OCI-LY1 (cell line): ENCODE data around the gene WDR72.

Source experiments
- H2AFZ ChIP-seq: fragments of 200-600 bp; sonication (generic), shearing (Covaris generic); 2 replicates; pipeline ENCODE4 v1.6.0; 2014; ENCODE audit warnings: antibody characterized with exemption, mild to moderate bottlenecking, low read length
- H3F3A ChIP-seq: fragments of 200-600 bp; sonication (generic), shearing (Covaris generic); 2 replicates; pipeline ENCODE4 v1.6.0; 2014; ENCODE audit warnings: mild to moderate bottlenecking, antibody characterized with exemption, low read length, moderate library complexity; ENCODE audit not compliant: insufficient read depth
- H3K27ac ChIP-seq: fragments of 200-600 bp; sonication (generic); 2 replicates; pipeline ENCODE4 v1.5.1; 2014; ENCODE audit warnings: low read length, mixed run types, mild to moderate bottlenecking, low read depth; ENCODE audit not compliant: poor library complexity, severe bottlenecking
- H3K27me3 ChIP-seq: fragments of 200-600 bp; sonication (generic); 2 replicates; pipeline ENCODE4 v1.6.0; 2014; ENCODE audit warnings: antibody characterized with exemption, mild to moderate bottlenecking, low read length, moderate library complexity; ENCODE audit not compliant: insufficient read depth
- H3K36me3 ChIP-seq: fragments of 200-600 bp; sonication (generic); 2 replicates; pipeline ENCODE4 v1.6.1; 2014; ENCODE audit warnings: mild to moderate bottlenecking, antibody characterized with exemption, low read length, moderate library complexity, mixed read lengths; ENCODE audit not compliant: insufficient read depth
- H3K4me1 ChIP-seq: fragments of 200-600 bp; sonication (generic); 2 replicates; pipeline ENCODE4 v1.5.1; 2014; ENCODE audit warnings: mild to moderate bottlenecking, low read length, moderate library complexity; ENCODE audit not compliant: insufficient read depth, severe bottlenecking
- H3K4me2 ChIP-seq: fragments of 200-600 bp; sonication (generic), shearing (Covaris generic); 2 replicates; pipeline ENCODE4 v1.6.1; 2014; ENCODE audit warnings: low read length
- H3K4me3 ChIP-seq: fragments of 200-600 bp; sonication (generic); 2 replicates; pipeline ENCODE4 v1.5.1; 2014; ENCODE audit warnings: low read length, low read depth, mild to moderate bottlenecking, mixed read lengths; ENCODE audit not compliant: poor library complexity, severe bottlenecking
- H3K79me2 ChIP-seq: fragments of 200-600 bp; shearing (Covaris generic); 2 replicates; pipeline ENCODE4 v1.6.1; 2016; ENCODE audit warnings: mixed run types, low read length, mixed read lengths; ENCODE audit not compliant: insufficient read depth
- H3K9ac ChIP-seq: fragments of 200-600 bp; sonication (generic), shearing (Covaris generic); 2 replicates; pipeline ENCODE4 v1.6.1; 2014; ENCODE audit warnings: mild to moderate bottlenecking, low read length, mixed read lengths
- H3K9me2 ChIP-seq: fragments of 200-600 bp; sonication (generic), shearing (Covaris generic); 2 replicates; pipeline ENCODE4 v1.6.1; 2014; ENCODE audit warnings: low read depth, mild to moderate bottlenecking, low read length, mixed read lengths
- H3K9me3 ChIP-seq: fragments of 200-600 bp; shearing (Covaris generic); 2 replicates; pipeline ENCODE4 v1.6.1; 2014; ENCODE audit warnings: low read length, mixed read lengths
- H4K20me1 ChIP-seq: fragments of 200-600 bp; sonication (generic), shearing (Covaris generic); 2 replicates; pipeline ENCODE4 v1.6.0; 2016; ENCODE audit warnings: mild to moderate bottlenecking, low read length; ENCODE audit not compliant: insufficient read depth
- EZH2 ChIP-seq: fragments of 200-600 bp; sonication (generic), shearing (Covaris generic); IDR thresholded peaks from 2 replicates; pipeline ENCODE4 v1.8.0; 2017; ENCODE audit warnings: borderline replicate concordance, mixed run types, mild to moderate bottlenecking, antibody characterized with exemption, low read length, moderate library complexity, mixed read lengths
- TF ChIP-seq, protein P1 (sequence below): fragments of 200-600 bp; sonication (generic), shearing (Covaris generic); IDR thresholded peaks from 2 replicates; pipeline ENCODE4 v1.5.1; 2017; ENCODE audit warnings: mild to moderate bottlenecking, antibody characterized with exemption, low read length, moderate library complexity, mixed read lengths

WDR72 gene

GRCh38 chr15:53802672-53803071 lies 43.2 kb upstream of the WDR72 start:
- Histone ChIP-seq H3K27me3 (no peaks in the 10 kb centered on the region), H3K9ac (no peak overlapping the region), H4K20me1 (no peaks in the 10 kb centered on the region), H3F3A (no peaks in the 10 kb centered on the region), H2AFZ (no peak overlapping the region), H3K27ac (no peak overlapping the region), H3K79me2 (no peaks in the 10 kb centered on the region), H3K9me2 (no peaks in the 10 kb centered on the region), H3K4me3 (no peak overlapping the region), H3K9me3 (no peaks in the 10 kb centered on the region), H3K36me3 (no peaks in the 10 kb centered on the region), H3K4me1 (no peaks in the 10 kb centered on the region), H3K4me2 (no peak overlapping the region)
- TF ChIP-seq EZH2 = no peak
- TF ChIP-seq, protein P1, sequence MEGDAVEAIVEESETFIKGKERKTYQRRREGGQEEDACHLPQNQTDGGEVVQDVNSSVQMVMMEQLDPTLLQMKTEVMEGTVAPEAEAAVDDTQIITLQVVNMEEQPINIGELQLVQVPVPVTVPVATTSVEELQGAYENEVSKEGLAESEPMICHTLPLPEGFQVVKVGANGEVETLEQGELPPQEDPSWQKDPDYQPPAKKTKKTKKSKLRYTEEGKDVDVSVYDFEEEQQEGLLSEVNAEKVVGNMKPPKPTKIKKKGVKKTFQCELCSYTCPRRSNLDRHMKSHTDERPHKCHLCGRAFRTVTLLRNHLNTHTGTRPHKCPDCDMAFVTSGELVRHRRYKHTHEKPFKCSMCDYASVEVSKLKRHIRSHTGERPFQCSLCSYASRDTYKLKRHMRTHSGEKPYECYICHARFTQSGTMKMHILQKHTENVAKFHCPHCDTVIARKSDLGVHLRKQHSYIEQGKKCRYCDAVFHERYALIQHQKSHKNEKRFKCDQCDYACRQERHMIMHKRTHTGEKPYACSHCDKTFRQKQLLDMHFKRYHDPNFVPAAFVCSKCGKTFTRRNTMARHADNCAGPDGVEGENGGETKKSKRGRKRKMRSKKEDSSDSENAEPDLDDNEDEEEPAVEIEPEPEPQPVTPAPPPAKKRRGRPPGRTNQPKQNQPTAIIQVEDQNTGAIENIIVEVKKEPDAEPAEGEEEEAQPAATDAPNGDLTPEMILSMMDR = no peak

- no peak for TF ChIP-seq EZH2
- TF ChIP-seq, protein P1 = no peak
- H3K4me3 ChIP-seq = no peak overlapping the region
- no peaks in the 10 kb centered on the region for H3K36me3 ChIP-seq
- no peak overlapping the region for H3K27ac ChIP-seq
- H3K9me2 ChIP-seq = no peaks in the 10 kb centered on the region
- H4K20me1 ChIP-seq = no peaks in the 10 kb centered on the region
- H3K9me3 ChIP-seq = no peaks in the 10 kb centered on the region
- H2AFZ ChIP-seq = no peak overlapping the region
- no peaks in the 10 kb centered on the region for H3K79me2 ChIP-seq
- no peaks in the 10 kb centered on the region for H3F3A ChIP-seq
- no peak overlapping the region for H3K9ac ChIP-seq
- H3K4me1 ChIP-seq = no peaks in the 10 kb centered on the region
- H3K4me2 ChIP-seq = no peak overlapping the region
- no peaks in the 10 kb centered on the region for H3K27me3 ChIP-seq
These were observed 32.1 kb upstream of the WDR72 start for GRCh38 chr15:53791581-53791980.

- Histone ChIP-seq H3K4me3 (no peak overlapping the region), H3K79me2 (no peaks in the 10 kb centered on the region), H3F3A (no peaks in the 10 kb centered on the region), H4K20me1 (no peaks in the 10 kb centered on the region), H3K27me3 (no peaks in the 10 kb centered on the region), H3K27ac (no peak overlapping the region), H3K36me3 (no peaks in the 10 kb centered on the region), H3K9ac (no peak overlapping the region), H3K4me2 (no peak overlapping the region), H3K4me1 (no peaks in the 10 kb centered on the region), H3K9me3 (no peaks in the 10 kb centered on the region), H2AFZ (no peak overlapping the region), H3K9me2 (no peaks in the 10 kb centered on the region)
- TF ChIP-seq, protein P1 = no peak
- no peak for TF ChIP-seq EZH2
These were observed 30.4 kb upstream of the WDR72 start for GRCh38 chr15:53789654-53790375.
